GM18907 (cell line): Measurements from ENCODE around the gene RANBP3.

Source experiments
- ATAC-seq: cut with Tn5 transposase; IDR thresholded peaks from one replicate; pipeline ENCODE4 v1.9.1; 2021; ENCODE audit warnings: mild to moderate bottlenecking, moderate library complexity; ENCODE audit not compliant: unreplicated experiment

RANBP3 gene

GRCh38 chr19:5931251-5931650, 46.7 kb downstream of the RANBP3 start:
- ATAC-seq, result no peak

- no peak for ATAC-seq
Measured at GRCh38 chr19:5929625-5930024, 48.3 kb downstream of the RANBP3 start.

GRCh38 chr19:5929179-5929578, 48.8 kb downstream of the RANBP3 start:
- ATAC-seq, result no peak

DNA sequence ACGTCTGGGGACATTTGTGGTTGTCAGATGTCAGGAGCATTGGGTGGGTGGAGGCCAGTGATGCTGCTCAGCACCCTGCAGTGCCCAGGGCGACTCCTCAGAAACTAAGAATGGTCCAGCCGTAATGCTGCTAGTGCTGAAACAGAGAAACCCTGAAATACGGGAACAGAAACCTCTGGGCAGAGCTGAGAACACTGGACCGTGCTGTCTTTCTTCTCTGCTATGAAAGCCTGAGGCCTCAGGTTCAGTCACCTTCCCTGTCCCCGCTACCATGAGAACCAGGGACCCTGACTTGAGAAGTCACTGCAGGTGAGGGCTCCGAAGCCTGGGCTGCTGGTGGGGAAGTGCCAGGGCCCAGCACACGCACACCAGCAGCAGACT, 50.5 kb downstream of the RANBP3 start:
- ATAC-seq, result no peak

DNA sequence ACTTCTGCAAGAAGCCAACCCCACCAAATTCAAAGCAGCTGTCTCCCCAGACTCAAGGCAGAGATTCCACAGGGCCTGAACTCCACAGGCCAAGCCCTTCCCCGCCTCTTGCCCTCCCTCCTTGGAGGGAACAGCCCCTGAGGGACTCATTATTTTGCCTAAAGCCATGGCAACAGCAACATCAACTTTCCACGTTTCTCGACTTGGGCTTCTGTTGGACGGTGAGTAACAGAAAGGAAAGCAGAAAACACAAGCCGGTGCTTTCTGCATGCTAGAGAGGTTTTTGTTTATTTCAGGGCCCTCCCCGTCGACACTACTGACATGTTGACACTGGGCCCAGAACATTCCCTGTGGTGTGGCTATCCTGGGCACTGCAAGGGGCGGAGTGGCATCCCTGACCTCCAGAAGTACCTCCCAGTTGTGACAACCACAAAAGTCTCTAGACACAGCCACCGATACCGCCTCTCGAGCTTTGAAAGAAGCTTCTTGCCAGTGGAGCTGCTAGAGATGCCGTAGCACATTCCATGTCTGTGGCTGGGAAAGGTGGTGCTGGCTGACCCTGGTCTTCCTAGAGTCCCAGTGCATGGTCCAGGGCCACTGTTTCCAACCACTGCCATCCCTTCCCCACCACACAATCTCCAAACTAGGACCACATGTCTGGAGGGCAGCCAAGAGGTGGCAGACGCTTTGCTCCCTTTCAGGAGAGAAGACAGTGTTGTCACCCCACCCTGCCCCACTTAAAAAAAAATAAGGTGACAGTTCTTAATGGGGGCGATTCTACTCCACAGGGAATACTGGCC, 51.1 kb downstream of the RANBP3 start:
- ATAC-seq, result no peak

DNA sequence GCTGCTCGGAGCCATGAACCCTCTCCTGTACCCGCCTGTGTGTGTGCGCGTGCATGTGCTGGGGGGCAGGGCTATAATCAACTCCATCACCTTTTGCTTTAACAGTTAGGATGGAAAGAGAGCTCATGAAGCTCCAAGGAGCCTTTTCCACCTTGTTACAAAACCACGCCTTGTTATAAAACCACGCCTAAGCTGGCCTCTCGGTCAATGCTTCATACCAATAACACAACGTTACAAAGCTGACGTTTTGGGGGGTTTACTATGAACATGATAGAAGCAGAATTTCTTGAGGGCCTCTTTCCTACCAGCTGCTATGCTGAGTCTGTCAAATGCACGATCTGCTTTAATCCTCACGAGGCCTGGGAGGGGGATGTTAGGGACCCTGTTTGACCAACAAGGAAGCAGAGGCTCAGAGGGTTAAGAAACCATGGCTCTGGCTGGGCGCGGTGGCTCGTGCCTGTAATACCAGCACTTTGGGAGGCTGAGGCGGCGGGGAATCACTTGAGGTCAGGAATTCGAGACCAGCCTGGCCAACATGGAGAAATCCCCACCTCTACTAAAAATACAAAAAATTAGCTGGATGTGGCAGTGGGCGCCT, 52.0 kb downstream of the RANBP3 start:
- no peak for ATAC-seq

DNA sequence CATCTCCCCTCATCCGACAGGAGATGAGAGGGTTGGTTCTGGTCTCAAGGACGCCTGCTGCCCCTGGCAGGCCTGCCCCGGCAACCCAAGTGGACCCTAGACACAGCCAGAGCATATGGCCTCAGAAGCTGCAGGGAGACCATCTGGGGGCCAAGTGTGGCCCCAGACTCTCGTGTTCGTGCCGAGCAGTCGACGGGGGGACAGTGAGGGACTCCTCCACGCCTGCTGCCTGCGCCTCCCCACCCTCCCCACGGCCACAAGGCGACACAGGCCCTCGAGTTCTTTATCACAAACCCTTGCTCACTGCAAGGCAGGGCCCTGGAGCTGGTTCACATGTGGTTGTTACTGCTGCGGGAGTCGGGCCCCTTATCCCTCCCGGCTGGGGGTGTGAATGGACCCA, 54.6 kb downstream of the RANBP3 start:
- no peak for ATAC-seq

DNA sequence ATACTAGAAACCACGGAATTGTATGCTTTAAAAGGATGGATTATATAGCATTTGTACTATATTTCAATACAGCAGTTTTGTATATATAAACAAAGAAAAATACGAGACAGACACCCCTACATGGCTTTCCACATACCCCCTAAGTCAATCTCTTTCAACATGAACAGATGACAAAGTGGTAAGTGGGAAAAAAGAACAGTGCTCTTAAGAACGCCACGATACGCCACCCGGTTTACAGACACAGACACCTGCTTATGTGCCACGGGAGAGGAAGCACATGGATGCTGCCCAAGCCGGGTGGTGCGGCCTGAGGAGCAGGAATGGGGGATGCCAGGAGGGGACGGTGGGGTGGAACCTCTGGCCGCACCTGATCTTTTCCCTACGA, 55.8 kb downstream of the RANBP3 start:
- ATAC-seq, result no peak

DNA sequence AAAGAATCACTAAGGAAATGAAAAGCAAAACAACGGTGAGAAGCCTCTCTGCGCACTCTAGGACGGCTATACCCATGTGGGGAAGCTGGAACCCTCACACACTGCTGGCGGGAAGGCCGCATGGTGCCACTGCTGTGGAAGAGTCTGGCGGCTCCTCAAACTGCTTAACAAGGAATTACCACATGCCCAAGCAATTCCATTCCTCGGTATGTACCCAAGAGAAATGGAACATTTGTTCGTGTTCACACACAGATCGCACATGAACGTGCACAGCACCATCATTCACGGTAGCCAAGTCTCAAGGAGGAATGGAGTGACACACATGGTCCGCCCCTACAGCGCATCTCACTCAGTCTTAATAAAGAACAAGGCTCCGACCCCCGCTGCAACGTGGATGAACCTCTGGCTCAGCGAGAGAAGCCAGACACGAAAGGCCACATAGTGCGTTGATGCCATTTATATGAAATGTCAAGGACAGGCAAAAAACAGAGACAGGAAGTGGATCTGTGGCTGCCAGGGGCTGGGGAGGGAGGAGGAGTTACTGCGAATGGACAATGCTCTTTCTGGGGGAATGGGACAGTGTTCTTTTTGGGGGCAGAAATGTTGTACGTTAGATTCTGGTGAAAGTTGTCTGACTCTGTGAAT, 56.3 kb downstream of the RANBP3 start:
- no peak for ATAC-seq

- ATAC-seq, result no peak
Measured at GRCh38 chr19:5918463-5919079, 59.4 kb downstream of the RANBP3 start.

DNA sequence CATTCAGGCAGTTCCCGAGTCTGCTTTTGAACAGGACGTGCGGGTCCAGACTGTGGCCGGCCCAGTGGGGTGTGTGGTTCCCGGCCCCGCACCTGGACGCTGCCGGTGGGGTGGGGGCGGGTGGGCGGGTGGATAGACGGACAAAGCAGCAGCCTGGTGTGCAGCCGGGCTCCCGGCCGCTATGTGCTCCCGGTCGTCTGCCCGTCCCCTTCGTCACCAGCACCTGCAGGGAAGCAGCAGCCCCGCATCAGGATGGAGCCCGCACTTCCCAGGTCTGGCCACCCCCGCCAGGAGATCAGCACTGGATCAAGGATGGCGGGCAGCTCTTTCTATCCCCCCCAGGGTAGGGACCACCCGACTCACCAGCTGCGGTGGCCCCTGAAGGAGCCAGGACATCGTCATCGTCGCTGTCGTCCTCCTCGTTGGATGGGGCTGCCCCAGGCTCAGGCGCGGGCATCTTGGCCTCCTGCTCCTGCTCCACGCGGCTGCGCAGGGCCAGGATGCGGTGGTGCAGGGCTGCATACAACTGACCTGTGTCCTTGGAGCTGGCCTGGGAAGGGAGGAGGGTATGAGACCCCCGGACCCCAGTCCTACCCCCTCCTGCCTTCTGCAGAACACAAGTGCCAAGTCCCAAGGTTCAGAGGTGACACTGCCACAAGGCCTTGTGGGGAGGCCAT, 60.4 kb downstream of the RANBP3 start:
- no peak for ATAC-seq

- no peak for ATAC-seq
Measured at GRCh38 chr19:5916181-5916708, 61.7 kb downstream of the RANBP3 start.

DNA sequence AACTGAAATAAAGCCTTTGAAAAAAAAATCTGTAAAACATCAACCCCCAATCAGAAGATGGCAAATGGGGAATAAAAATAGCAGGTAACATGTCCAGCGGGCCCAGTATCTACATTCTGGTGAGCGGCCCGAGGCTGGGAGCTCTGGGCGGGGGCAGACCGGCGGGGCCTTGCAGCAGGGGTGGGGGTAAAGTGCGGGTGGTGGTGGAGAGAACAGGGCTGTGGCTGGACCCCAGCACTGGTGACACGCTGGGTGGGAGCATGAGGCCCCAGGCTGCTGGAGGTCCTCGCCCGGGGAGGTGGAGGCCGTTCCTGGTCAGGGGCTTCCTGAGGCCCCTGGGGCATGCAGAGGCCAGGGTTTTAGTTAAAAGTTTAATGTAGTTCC, 62.2 kb downstream of the RANBP3 start:
- no peak for ATAC-seq

DNA sequence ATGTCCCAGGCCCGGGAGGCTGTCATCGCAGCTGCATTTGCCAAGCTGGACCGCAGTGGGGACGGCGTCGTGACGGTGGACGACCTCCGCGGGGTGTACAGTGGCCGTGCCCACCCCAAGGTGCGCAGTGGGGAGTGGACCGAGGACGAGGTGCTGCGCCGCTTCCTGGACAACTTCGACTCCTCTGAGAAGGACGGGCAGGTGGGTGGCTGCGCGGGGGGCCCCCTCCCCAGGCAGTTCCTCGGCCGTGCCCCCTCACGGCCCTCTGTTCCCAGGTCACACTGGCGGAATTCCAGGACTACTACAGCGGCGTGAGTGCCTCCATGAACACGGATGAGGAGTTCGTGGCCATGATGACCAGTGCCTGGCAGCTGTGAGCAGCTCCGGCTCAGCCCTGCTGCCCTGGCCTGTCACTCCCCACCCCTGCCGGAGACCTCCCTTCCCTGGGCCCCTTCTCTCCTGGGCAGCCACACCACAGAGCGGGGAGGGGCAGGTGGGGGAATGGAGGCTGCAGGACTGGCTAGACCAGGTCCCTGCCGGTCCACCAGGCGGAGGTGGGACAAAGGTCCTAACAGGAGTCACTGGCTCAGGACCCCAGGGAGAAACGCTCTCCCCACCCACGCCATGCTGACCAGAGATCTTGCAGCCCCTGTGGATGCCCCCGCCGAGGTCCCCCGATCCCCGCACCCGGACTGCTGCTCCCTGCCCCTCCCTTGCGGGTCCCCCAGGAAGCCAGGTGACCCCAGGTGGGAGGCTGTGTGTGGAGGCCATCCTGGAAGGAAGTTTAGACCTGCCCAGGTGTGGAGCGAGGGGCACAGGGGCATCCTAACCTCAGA, 62.8 kb downstream of the RANBP3 start:
- ATAC-seq, result no peak

- no peak for ATAC-seq
Measured at GRCh38 chr19:5914358-5914774, 63.6 kb downstream of the RANBP3 start.

DNA sequence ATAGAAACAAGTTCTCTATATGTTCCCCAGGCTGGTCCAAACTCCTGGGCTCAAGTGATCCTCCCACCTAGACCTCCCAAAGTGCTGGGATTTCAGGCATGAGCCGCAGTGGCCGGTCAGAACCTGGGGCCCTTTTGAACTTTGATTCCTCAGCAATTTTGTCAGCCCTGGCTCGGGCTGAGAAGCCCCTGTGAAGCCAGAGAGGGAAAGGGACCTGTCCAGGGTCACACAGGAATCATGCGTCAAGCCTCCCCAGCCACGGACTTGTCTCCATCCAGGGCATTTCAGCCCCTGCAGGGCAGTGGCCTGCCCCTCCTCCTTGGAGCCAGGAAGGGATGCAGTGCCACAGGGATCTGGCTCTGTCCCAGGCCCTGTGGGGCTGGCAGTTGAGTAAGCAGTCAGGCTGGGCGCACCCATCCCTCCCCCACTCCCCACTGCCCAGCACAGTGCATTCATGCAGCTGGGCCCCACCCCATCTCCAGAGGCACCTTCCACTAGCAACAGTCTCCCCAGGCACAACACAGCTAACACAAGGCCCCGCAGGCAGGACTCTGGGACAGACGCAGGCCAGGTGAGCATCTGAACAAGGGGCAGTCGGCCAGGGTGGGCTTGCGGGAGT, 64.1 kb downstream of the RANBP3 start, which contains the start of gene CAPS:
TSS of gene CAPS (plus strand) at position 516 of the 619 bp plus-strand sequence. CDS start 153 bp downstream, outside the sequence.
- no peak for ATAC-seq

- ATAC-seq, result no peak
Measured at GRCh38 chr19:5911366-5911765, 66.6 kb downstream of the RANBP3 start.

GRCh38 chr19:5910638-5910907, 67.4 kb downstream of the RANBP3 start:
- no peak for ATAC-seq

DNA sequence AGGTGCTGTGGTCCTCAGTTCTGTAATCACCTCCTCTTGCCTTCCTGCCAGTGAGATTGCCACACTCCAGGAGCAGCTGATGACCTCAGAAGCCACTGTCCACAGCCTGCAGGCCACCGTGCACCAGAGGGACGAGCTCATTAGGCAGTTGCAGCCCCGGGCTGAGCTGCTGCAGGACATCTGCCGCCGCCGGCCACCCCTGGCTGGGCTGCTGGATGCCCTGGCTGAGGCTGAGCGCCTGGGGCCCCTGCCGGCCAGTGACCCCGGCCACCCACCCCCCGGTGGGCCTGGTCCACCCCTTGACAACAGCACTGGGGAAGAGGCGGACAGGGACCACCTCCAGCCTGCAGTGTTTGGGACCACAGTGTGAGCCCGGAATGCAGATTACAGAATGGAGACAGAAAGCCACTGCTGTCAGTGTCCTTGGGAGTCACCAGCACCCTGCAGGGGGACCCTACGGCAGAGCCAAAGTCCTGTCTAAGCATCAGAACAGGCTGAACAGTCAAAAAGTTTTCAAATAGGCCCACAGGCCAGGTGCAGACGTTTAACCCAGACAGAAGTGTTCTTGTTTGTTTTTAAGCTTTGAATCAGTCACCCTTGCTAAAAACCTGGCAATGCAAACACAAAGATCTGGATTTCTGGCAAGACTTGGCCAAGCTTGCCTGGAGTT, 69.0 kb downstream of the RANBP3 start:
- no peak for ATAC-seq
